Peyer's patch (tissue), 4 donors: ENCODE results near the gene KCNC1.

Source experiments
- CTCF ChIP-seq, 6 experiments: fragments of 450-650 bp in 4 of 6; fragments of 200-600 bp in 2 of 6; sonication (generic) in 1 of 6; IDR thresholded peaks; one replicate each; pipeline ENCODE4 v1.5.1; 2017 to 2019; ENCODE audit warnings: antibody characterized with exemption in 6 of 6, mild to moderate bottlenecking in 3 of 6, moderate library complexity in 1 of 6
- POLR2A ChIP-seq, 2 donors: fragments of 450-650 bp; IDR thresholded peaks; one replicate each; pipeline ENCODE4 v1.5.1; 2017; ENCODE audit warnings: antibody characterized with exemption in 2 of 2, mild to moderate bottlenecking in 2 of 2, moderate library complexity in 2 of 2

GRCh38 chr11:17801166-17801565 is 66.6 kb downstream of the KCNC1 start:
- TF ChIP-seq CTCF (IDR thresholded peaks at IDR 0.05): no peak
- TF ChIP-seq POLR2A (IDR thresholded peaks at IDR 0.05): no peak
